ENCODE results near the gene TGM6. TPM values are rescaled to one million over a fixed set of nuclear protein-coding genes. Genes with fewer than 3 reads are reported as not detected.

TGM6 gene
- total RNA-seq, 2 donors from 2014 or later = not detected

DNA sequence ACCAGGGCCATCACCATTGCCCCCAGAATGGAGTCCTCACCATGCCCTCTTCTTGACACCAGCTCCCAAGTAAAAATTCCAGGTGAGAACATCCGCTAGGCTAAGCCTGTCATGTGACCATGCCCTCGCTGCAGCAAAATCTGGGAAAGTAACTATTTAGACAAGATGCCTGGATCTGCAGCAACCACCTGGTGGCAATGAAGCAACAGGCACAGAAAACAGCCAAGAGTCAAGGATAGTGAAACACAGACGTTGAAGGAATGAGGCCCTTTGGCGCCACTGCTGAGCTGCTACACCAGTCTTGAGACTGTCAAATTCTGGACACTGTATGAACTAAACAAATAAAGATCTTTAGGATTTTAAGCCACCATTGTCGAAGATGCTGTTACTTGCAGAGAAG lies 30.1 kb upstream of the TGM6 start:
- no peak for DNase-seq (ENCODE audit: low spot score)
- TF ChIP-seq, protein P1, sequence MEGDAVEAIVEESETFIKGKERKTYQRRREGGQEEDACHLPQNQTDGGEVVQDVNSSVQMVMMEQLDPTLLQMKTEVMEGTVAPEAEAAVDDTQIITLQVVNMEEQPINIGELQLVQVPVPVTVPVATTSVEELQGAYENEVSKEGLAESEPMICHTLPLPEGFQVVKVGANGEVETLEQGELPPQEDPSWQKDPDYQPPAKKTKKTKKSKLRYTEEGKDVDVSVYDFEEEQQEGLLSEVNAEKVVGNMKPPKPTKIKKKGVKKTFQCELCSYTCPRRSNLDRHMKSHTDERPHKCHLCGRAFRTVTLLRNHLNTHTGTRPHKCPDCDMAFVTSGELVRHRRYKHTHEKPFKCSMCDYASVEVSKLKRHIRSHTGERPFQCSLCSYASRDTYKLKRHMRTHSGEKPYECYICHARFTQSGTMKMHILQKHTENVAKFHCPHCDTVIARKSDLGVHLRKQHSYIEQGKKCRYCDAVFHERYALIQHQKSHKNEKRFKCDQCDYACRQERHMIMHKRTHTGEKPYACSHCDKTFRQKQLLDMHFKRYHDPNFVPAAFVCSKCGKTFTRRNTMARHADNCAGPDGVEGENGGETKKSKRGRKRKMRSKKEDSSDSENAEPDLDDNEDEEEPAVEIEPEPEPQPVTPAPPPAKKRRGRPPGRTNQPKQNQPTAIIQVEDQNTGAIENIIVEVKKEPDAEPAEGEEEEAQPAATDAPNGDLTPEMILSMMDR (IDR thresholded peaks at IDR 0.05) = no peak
- no peaks in the 10 kb centered on the region for H3K27me3 ChIP-seq
- H3K36me3 ChIP-seq = no peaks in the 10 kb centered on the region
- no peaks in the 10 kb centered on the region for H3K4me1 ChIP-seq
- peaks cover 0 to 7% of the 10 kb centered on the region in 2 donors for H3K9me3 ChIP-seq
- no peak overlapping the region for H3K27ac ChIP-seq
- no peak overlapping the region for H3K4me3 ChIP-seq

- H3K27me3 ChIP-seq = no peaks in the 10 kb centered on the region
- no peak for DNase-seq (ENCODE audit: low spot score)
- H3K27ac ChIP-seq = no peak overlapping the region
- no peaks in the 10 kb centered on the region for H3K9me3 ChIP-seq
- TF ChIP-seq, protein P1 (IDR thresholded peaks at IDR 0.05) = no peak
- no peak overlapping the region for H3K4me3 ChIP-seq
- H3K36me3 ChIP-seq = no peaks in the 10 kb centered on the region
- no peaks in the 10 kb centered on the region for H3K4me1 ChIP-seq
These were observed 27.5 kb upstream of the TGM6 start for GRCh38 chr20:2353231-2353630.

- no peaks in the 10 kb centered on the region for H3K27me3 ChIP-seq
- no peak for DNase-seq (ENCODE audit: low spot score)
- no peaks in the 10 kb centered on the region for H3K4me1 ChIP-seq
- H3K36me3 ChIP-seq = no peaks in the 10 kb centered on the region
- no peak overlapping the region for H3K27ac ChIP-seq
- no peak overlapping the region for H3K4me3 ChIP-seq
- peaks cover 0 to 26% of the 10 kb centered on the region in 2 donors for H3K9me3 ChIP-seq
- TF ChIP-seq, protein P1 (IDR thresholded peaks at IDR 0.05) = no peak
These were observed 23.6 kb upstream of the TGM6 start for GRCh38 chr20:2357114-2357513.

GRCh38 chr20:2358006-2358405 lies 22.7 kb upstream of the TGM6 start:
- peak; percentile 36 for DNase-seq (ENCODE audit: low spot score)
- H3K4me1 ChIP-seq = no peaks in the 10 kb centered on the region
- no peak overlapping the region for H3K4me3 ChIP-seq
- no peaks in the 10 kb centered on the region for H3K27me3 ChIP-seq
- H3K36me3 ChIP-seq = no peaks in the 10 kb centered on the region
- TF ChIP-seq, protein P1 (IDR thresholded peaks at IDR 0.05) = no peak
- H3K27ac ChIP-seq = no peak overlapping the region
- H3K9me3 ChIP-seq = peaks cover 0 to 28% of the 10 kb centered on the region in 2 donors

DNA sequence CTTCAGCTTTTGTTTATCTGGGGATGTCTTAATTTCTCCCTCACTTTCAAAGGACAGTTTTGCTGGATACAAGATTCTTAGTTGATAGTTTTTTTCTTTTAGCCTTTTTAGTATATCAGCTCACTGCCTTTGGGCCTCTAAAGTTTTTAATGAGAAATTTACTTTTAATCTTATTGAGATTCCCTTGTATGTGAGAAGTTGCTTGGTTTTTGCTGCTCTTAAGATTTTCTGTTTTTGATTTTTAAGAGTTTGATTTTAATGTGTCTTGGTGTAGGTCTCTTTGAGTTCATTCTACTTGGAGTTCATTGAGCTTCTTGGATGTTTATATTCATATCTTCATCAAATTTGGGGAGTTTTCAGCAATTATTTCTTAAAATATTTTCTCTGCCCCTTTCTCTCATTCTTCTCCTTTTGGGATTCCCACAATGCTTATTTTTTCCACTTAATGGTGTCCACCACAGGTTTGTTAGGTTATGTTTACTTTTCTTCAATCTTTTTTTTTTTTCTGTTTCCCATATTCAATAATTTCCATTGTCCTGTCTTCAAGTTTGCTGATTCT lies 19.6 kb upstream of the TGM6 start:
- H3K9me3 ChIP-seq = peaks cover 0 to 28% of the 10 kb centered on the region in 2 donors
- TF ChIP-seq, protein P1 (IDR thresholded peaks at IDR 0.05) = no peak

DNA sequence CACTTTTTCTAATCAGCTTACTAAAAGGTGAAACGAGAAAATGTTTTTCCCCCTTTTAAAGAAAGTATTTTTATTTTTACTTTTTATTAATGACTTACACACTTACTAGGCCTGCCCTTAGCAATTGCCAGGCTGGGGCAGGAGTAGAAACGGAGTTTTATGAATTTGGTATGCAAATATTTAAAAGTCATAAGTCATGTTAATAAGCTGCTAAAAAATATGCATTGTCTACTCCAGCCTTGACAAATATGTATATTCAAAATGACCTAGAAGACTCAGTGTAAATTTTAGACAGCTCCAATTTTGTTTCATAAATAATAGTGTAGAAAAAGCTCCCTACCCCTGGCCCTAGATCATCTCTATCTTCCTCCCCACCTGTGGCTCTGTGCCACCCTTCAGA lies 17.5 kb upstream of the TGM6 start:
- no peak for DNase-seq (ENCODE audit: low spot score)
- peaks cover 0 to 28% of the 10 kb centered on the region in 2 donors for H3K9me3 ChIP-seq

More for the DNA sequence above, 19.6 kb upstream of the TGM6 start:
- no peaks in the 10 kb centered on the region for H3K4me1 ChIP-seq
- H3K4me3 ChIP-seq = no peak overlapping the region
- H3K27ac ChIP-seq = no peak overlapping the region
- H3K36me3 ChIP-seq = no peaks in the 10 kb centered on the region
- DNase-seq (ENCODE audit: low spot score) = no peak
- no peaks in the 10 kb centered on the region for H3K27me3 ChIP-seq

More for the DNA sequence above, 17.5 kb upstream of the TGM6 start:
- no peak overlapping the region for H3K4me3 ChIP-seq
- TF ChIP-seq, protein P1 (IDR thresholded peaks at IDR 0.05) = no peak
- H3K4me1 ChIP-seq = no peaks in the 10 kb centered on the region
- H3K36me3 ChIP-seq = no peaks in the 10 kb centered on the region
- no peak overlapping the region for H3K27ac ChIP-seq
- H3K27me3 ChIP-seq = no peaks in the 10 kb centered on the region
